ENCODE data around the gene S100A14. TPM values are rescaled to one million over a fixed set of nuclear protein-coding genes. Genes with fewer than 3 reads are reported as not detected.

The S100A14 gene
- polyA plus RNA-seq, 1 of the 3 experiments (the other 2 are of a cell fraction): 0.15 TPM

DNA sequence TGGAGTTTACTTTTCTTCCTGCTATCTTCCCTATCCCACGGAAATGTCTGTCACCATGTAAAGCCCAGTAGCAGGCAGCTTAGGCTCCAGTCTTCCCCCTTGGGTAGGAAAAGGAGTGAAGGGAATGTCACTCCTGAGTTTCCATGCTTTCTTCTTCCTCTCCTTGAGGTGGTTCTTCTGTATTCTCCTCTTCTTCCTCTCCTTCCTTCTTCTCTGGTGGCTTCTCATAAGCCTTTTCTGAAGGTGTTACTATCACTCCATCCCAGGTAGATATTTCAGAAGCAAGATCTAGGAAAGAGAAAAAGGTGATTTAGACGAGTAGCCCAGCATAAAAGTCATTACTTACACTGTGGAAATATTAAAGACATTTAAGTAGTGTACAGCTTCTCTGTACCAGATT lies 46.1 kb upstream of the S100A14 start:
- Histone ChIP-seq H3K36me3 (replicated peaks in 1 of 2; ENCODE audit: control insufficient read depth in 1 of 2, insufficient read depth in 2 of 2, low read length in 1 of 2) (peaks cover 58 to 66% of the 10 kb centered on the region in 2 experiments), H3K9ac (no peak overlapping the region), H3K27ac (ENCODE audit: low read depth in 2 of 2, low read length in 1 of 2) (no peak overlapping the region; a peak in 1 of 4 replicates), H3K79me2 (ENCODE audit: insufficient read depth) (peaks cover 34% of the 10 kb centered on the region), H2AFZ (ENCODE audit: low read depth) (no peak overlapping the region), H3K4me1 (ENCODE audit: control insufficient read depth in 1 of 2, insufficient read depth in 2 of 2, low read depth in 1 of 2, low read length in 1 of 2) (peaks cover 0 to 5% of the 10 kb centered on the region in 2 experiments; a peak in 1 of 4 replicates), H3K9me3 (no peaks in the 10 kb centered on the region), H4K20me1 (ENCODE audit: insufficient read depth) (no peaks in the 10 kb centered on the region), H3F3A (replicated peaks; ENCODE audit: insufficient read depth) (peaks cover 62% of the 10 kb centered on the region), H3K9me2 (no peaks in the 10 kb centered on the region), H3K4me2 (no peak overlapping the region), H3K27me3 (ENCODE audit: insufficient read depth) (no peaks in the 10 kb centered on the region), H3K4me3 (ENCODE audit: low read depth in 2 of 2, low read length in 1 of 2) (no peak overlapping the region)
- WGBS (ENCODE audit: low lambda C conversion rate): 71% methylated on average over 2 of the region's 2 CpGs
- no peak for TF ChIP-seq SMC3 (IDR thresholded peaks at IDR 0.05; ENCODE audit: low read depth, low read length)
- no peak for TF ChIP-seq TCF12 (IDR thresholded peaks at IDR 0.05)
- no peak for TF ChIP-seq POLR2AphosphoS5 (IDR thresholded peaks at IDR 0.05; ENCODE audit: low read depth, low read length)
- TF ChIP-seq GABPA (IDR thresholded peaks at IDR 0.05; ENCODE audit: low read depth): no peak
- TF ChIP-seq, protein P1, sequence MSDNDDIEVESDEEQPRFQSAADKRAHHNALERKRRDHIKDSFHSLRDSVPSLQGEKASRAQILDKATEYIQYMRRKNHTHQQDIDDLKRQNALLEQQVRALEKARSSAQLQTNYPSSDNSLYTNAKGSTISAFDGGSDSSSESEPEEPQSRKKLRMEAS (IDR thresholded peaks at IDR 0.05; ENCODE audit: low read depth): no peak
- no peak for TF ChIP-seq NRF1 (IDR thresholded peaks at IDR 0.05; ENCODE audit: low read depth, low read length)
- TF ChIP-seq, protein P2, sequence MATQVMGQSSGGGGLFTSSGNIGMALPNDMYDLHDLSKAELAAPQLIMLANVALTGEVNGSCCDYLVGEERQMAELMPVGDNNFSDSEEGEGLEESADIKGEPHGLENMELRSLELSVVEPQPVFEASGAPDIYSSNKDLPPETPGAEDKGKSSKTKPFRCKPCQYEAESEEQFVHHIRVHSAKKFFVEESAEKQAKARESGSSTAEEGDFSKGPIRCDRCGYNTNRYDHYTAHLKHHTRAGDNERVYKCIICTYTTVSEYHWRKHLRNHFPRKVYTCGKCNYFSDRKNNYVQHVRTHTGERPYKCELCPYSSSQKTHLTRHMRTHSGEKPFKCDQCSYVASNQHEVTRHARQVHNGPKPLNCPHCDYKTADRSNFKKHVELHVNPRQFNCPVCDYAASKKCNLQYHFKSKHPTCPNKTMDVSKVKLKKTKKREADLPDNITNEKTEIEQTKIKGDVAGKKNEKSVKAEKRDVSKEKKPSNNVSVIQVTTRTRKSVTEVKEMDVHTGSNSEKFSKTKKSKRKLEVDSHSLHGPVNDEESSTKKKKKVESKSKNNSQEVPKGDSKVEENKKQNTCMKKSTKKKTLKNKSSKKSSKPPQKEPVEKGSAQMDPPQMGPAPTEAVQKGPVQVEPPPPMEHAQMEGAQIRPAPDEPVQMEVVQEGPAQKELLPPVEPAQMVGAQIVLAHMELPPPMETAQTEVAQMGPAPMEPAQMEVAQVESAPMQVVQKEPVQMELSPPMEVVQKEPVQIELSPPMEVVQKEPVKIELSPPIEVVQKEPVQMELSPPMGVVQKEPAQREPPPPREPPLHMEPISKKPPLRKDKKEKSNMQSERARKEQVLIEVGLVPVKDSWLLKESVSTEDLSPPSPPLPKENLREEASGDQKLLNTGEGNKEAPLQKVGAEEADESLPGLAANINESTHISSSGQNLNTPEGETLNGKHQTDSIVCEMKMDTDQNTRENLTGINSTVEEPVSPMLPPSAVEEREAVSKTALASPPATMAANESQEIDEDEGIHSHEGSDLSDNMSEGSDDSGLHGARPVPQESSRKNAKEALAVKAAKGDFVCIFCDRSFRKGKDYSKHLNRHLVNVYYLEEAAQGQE (IDR thresholded peaks at IDR 0.05; ENCODE audit: low read depth, low read length): no peak
- no peak for TF ChIP-seq NFIC (IDR thresholded peaks at IDR 0.05; ENCODE audit: borderline replicate concordance)
- no peak for TF ChIP-seq MXI1 (IDR thresholded peaks at IDR 0.05; ENCODE audit: low read depth, low read length)
- CTCF ChIA-PET: interaction anchor here (1.1 to 1.9 kb wide), 2 partner anchors 9 to 14 kb away, joined by 4 to 6 read pairs; partner anchors contain the start of gene ILF2
- POLR2A ChIA-PET: no interaction called here
- DNase-seq: no peak

DNA sequence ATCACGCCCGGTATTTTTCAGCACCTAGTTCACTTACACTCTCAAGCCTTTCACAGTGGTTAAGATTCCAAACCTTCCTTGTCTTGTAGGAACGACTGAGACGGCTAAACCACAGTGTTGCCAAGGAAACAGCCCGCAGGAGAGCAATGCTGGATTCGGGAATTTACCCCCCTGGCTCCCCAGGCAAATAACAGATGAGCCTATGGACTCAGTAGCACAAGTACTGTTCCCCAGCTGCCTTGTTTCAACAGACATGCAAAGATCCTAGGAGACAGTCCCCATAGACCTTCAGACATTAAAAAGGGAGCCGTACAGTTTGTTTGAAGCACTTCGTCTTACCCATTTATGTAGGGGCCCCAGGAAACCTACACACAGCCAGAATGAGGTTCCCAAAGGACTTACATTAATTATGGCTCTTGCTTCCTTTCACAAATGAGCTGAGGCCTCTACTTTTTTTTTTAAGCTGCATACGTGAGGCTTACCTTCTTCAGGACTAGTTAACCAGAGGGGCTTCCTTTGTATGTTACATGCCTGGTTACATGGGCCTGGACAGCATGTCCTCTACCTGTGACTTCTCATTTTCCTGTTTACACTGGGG lies 45.1 kb upstream of the S100A14 start:
- peaks cover 49 to 56% of the 10 kb centered on the region in 2 experiments for H3K36me3 ChIP-seq (replicated peaks in 1 of 2; ENCODE audit: control insufficient read depth in 1 of 2, insufficient read depth in 2 of 2, low read length in 1 of 2)
- H3K4me2 ChIP-seq: no peak overlapping the region
- 87% methylated on average over 9 of the region's 9 CpGs for WGBS (ENCODE audit: low lambda C conversion rate)
- POLR2A ChIA-PET: no interaction called here
- H3K9me3 ChIP-seq: no peaks in the 10 kb centered on the region
- no peak for DNase-seq
- CTCF ChIA-PET: interaction anchor here (1.2 to 1.9 kb wide), 2 partner anchors 10 to 17 kb away, joined by 5 to 6 read pairs; partner anchors contain the start of genes ILF2 and NPR1
- H3K27ac ChIP-seq (ENCODE audit: low read depth in 2 of 2, low read length in 1 of 2): no peak overlapping the region
- no peak overlapping the region for H2AFZ ChIP-seq (ENCODE audit: low read depth)
- H3F3A ChIP-seq (replicated peaks; ENCODE audit: insufficient read depth): peaks cover 56% of the 10 kb centered on the region
- H4K20me1 ChIP-seq (ENCODE audit: insufficient read depth): no peaks in the 10 kb centered on the region
- no peaks in the 10 kb centered on the region for H3K27me3 ChIP-seq (ENCODE audit: insufficient read depth)
- TF ChIP-seq RXRA (IDR thresholded peaks at IDR 0.05; ENCODE audit: borderline replicate concordance, low read depth) (no peak), MEF2A (IDR thresholded peaks at IDR 0.05; ENCODE audit: borderline replicate concordance, low read depth) (no peak)
- TF ChIP-seq, protein P3, sequence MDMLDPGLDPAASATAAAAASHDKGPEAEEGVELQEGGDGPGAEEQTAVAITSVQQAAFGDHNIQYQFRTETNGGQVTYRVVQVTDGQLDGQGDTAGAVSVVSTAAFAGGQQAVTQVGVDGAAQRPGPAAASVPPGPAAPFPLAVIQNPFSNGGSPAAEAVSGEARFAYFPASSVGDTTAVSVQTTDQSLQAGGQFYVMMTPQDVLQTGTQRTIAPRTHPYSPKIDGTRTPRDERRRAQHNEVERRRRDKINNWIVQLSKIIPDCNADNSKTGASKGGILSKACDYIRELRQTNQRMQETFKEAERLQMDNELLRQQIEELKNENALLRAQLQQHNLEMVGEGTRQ (IDR thresholded peaks at IDR 0.05; ENCODE audit: borderline replicate concordance, low read depth, low read length): no peak
- H3K9me2 ChIP-seq: no peaks in the 10 kb centered on the region
- no peak overlapping the region for H3K4me3 ChIP-seq (ENCODE audit: low read depth in 2 of 2, low read length in 1 of 2)
- H3K4me1 ChIP-seq (ENCODE audit: control insufficient read depth in 1 of 2, insufficient read depth in 2 of 2, low read depth in 1 of 2, low read length in 1 of 2): peaks cover 0 to 5% of the 10 kb centered on the region in 2 experiments; a peak in 1 of 4 replicates
- peaks cover 24% of the 10 kb centered on the region for H3K79me2 ChIP-seq (ENCODE audit: insufficient read depth)
- no peak overlapping the region for H3K9ac ChIP-seq

Measured in SK-N-SH (cell line).